K562 (cell line): ENCODE results near the gene PTRH2. TPM values are rescaled to one million over a fixed set of nuclear protein-coding genes. Genes with fewer than 3 reads are reported as not detected.

Experiments used
- ATAC-seq: fragments of 200-7000 bp; cut with Tn5 transposase; 3 replicates; pipeline ENCODE4 v1.9.1; 2020; ENCODE audit warnings: moderate library complexity
- BruUV-seq: library from RNA; stranded (reverse); fragments of 400-500 nt; replicated peaks from 2 replicates; lab custom pipeline; 2021; lab: Mats Ljungman, UMichigan
- CTCF ChIA-PET: fragments of 300-600 bp; formaldehyde crosslinking; extraction: SDS; loops from one replicate; lab custom pipeline; 2021; ENCODE audit warnings: low intra/inter-chr PET ratio; lab: Yijun Ruan, JAX
- POLR2A ChIA-PET: fragments of 300-600, 350-650 bp; sonication (Branson Sonifier 250); formaldehyde crosslinking; extraction: SDS; loops from one replicate; lab custom pipeline; 2021; ENCODE audit warnings: antibody characterized with exemption, inconsistent platforms; lab: Yijun Ruan, JAX
- DNase-seq, 4 experiments: peaks; one replicate each; pipeline versions ENCODE4 v3.0.0 to v3.0.0-alpha.2; 2011 to 2018; ENCODE audit warnings: low spot score in 3 of 4, mixed read lengths in 3 of 4; ENCODE audit errors: extremely low read depth in 1 of 4
- FAIRE-seq: peaks from 2 replicates; lab custom pipeline; 2011; peaks lifted over from hg19 to GRCh38; lab: Jason Lieb, UNC
- H2AFZ ChIP-seq: 2 replicates; pipeline ENCODE4 v1.6.0; 2011; ENCODE audit warnings: low read depth, low read length, control low read depth, inconsistent platforms
- H3K27ac ChIP-seq: fragments of 200-600 bp; 3 replicates; pipeline ENCODE4 v1.8.0; 2011; ENCODE audit warnings: low read depth, mild to moderate bottlenecking, control low read depth, inconsistent platforms, low read length, moderate library complexity, mixed read lengths; ENCODE audit errors: extremely low read depth
- H3K27me3 ChIP-seq, 2 experiments: fragments of 300-600 bp in 1 of 2; 2 replicates in 1 of 2; 3 replicates in 1 of 2; pipeline versions ENCODE4 v1.6.0 to v1.8.0; 2011; ENCODE audit warnings: inconsistent platforms in 2 of 2, low read length in 2 of 2, mild to moderate bottlenecking in 1 of 2, mixed read lengths in 1 of 2, moderate library complexity in 1 of 2; ENCODE audit not compliant: control insufficient read depth in 2 of 2, insufficient read depth in 2 of 2
- H3K36me3 ChIP-seq: fragments of 300-600 bp; 3 replicates; pipeline ENCODE4 v1.8.0; 2011; ENCODE audit warnings: mild to moderate bottlenecking, low read length, inconsistent platforms; ENCODE audit not compliant: control insufficient read depth, insufficient read depth
- H3K4me1 ChIP-seq, 2 experiments: fragments of 200-600 bp in 1 of 2; replicated peaks in 1 of 2; 2 replicates in 1 of 2; 3 replicates in 1 of 2; pipeline versions ENCODE4 v1.5.1 to v1.8.0; 2011; ENCODE audit warnings: inconsistent platforms in 2 of 2, low read length in 2 of 2, mild to moderate bottlenecking in 1 of 2, mixed read lengths in 1 of 2, moderate library complexity in 1 of 2; ENCODE audit not compliant: control insufficient read depth in 2 of 2, insufficient read depth in 2 of 2
- H3K4me2 ChIP-seq: 2 replicates; pipeline ENCODE4 v1.6.1; 2011; ENCODE audit warnings: low read length, control low read depth, inconsistent platforms, mixed read lengths; ENCODE audit not compliant: insufficient read depth
- H3K4me3 ChIP-seq: fragments of 200-600 bp; sonication (generic), shearing (Covaris generic); 2 replicates; pipeline ENCODE4 v1.5.1; 2016; ENCODE audit warnings: control low read depth, inconsistent platforms
- H3K79me2 ChIP-seq: fragments of 200-600 bp; 3 replicates; pipeline ENCODE4 v1.8.0; 2011; ENCODE audit warnings: low read length, inconsistent platforms; ENCODE audit not compliant: control insufficient read depth, insufficient read depth
- H3K9ac ChIP-seq, 2 experiments: 2 replicates each; pipeline versions ENCODE4 v1.6.0 to v1.6.1; 2011; ENCODE audit warnings: low read depth in 2 of 2, low read length in 2 of 2, control low read depth in 1 of 2, inconsistent platforms in 1 of 2, mild to moderate bottlenecking in 1 of 2, mixed read lengths in 1 of 2; ENCODE audit not compliant: insufficient read depth in 1 of 2
- H3K9me1 ChIP-seq: one replicate; pipeline ENCODE4 v1.6.0; 2011; ENCODE audit warnings: inconsistent platforms, mild to moderate bottlenecking, low read length, moderate library complexity; ENCODE audit not compliant: control insufficient read depth, insufficient read depth
- H3K9me3 ChIP-seq: replicated peaks from 2 replicates; pipeline ENCODE4 v1.5.1; 2011; ENCODE audit warnings: low read depth, low read length, inconsistent platforms; ENCODE audit not compliant: control insufficient read depth, insufficient read depth
- H4K20me1 ChIP-seq: replicated peaks from 2 replicates; pipeline ENCODE4 v1.6.1; 2011; ENCODE audit warnings: low read length, inconsistent platforms, mixed read lengths; ENCODE audit not compliant: control insufficient read depth, insufficient read depth
- BRF1 ChIP-seq: IDR thresholded peaks from 3 replicates; pipeline ENCODE4 v1.6.1; 2011; ENCODE audit warnings: borderline replicate concordance, mild to moderate bottlenecking; ENCODE audit not compliant: insufficient read length; ENCODE audit errors: extremely low read depth
- C11orf30 ChIP-seq: fragments of 450-650 bp; IDR thresholded peaks from 2 replicates; pipeline ENCODE4 v1.6.1; 2016; ENCODE audit warnings: low read depth, mild to moderate bottlenecking
- HDAC2 ChIP-seq: fragments of 450-650 bp; IDR thresholded peaks from 2 replicates; pipeline ENCODE4 v1.6.1; 2016; ENCODE audit warnings: mild to moderate bottlenecking
- HEY1 ChIP-seq: fragments of 250-450 bp; sonication (Bioruptor Pico); IDR thresholded peaks from 2 replicates; pipeline ENCODE4 v1.5.0; 2020; ENCODE audit warnings: mild to moderate bottlenecking, moderate library complexity, borderline replicate concordance
- KHSRP ChIP-seq: fragments of 450-650 bp; IDR thresholded peaks from 2 replicates; pipeline ENCODE4 v1.6.1; 2017
- MAFF ChIP-seq: IDR thresholded peaks from 2 replicates; pipeline ENCODE4 v1.6.1; 2012; ENCODE audit warnings: low read length, improper control_type of control experiment
- MAFG ChIP-seq: fragments of 450-650 bp; conservative IDR thresholded peaks from 2 replicates; pipeline ENCODE4 v1.6.1; 2016; ENCODE audit warnings: missing genetic modification characterization, missing compliant biosample characterization
- MAFK ChIP-seq: IDR thresholded peaks from 2 replicates; pipeline ENCODE4 v1.6.1; 2011; ENCODE audit warnings: low read length, improper control_type of control experiment
- PYGO2 ChIP-seq: fragments of 450-650 bp; IDR thresholded peaks from 2 replicates; pipeline ENCODE4 v1.6.1; 2016; ENCODE audit warnings: mild to moderate bottlenecking, missing genetic modification characterization, moderate library complexity, missing compliant biosample characterization
- RUNX1 ChIP-seq: sonication (generic); IDR thresholded peaks from 2 replicates; pipeline ENCODE4 v1.6.1; 2016; ENCODE audit warnings: antibody characterized with exemption, low read depth
- SNRNP70 ChIP-seq: fragments of 200-400 bp; formaldehyde crosslinking; optimal IDR thresholded peaks from 2 replicates; pipeline ENCODE3; 2017; ENCODE audit warnings: low read depth, low read length
- TGIF2 ChIP-seq: sonication (generic); formaldehyde crosslinking; IDR thresholded peaks from 2 replicates; pipeline ENCODE4 v1.8.1; 2022; ENCODE audit warnings: mild to moderate bottlenecking, missing genetic modification reagents, moderate library complexity
- ZNF274 ChIP-seq: IDR thresholded peaks from 2 replicates; pipeline ENCODE4 v1.6.1; 2011; ENCODE audit warnings: low read depth, mild to moderate bottlenecking, low read length, moderate library complexity, borderline replicate concordance
- ZNF316 ChIP-seq: fragments of 450-650 bp; IDR thresholded peaks from 2 replicates; pipeline ENCODE4 v1.6.1; 2016
- ZNF79 ChIP-seq: fragments of 250-450 bp; sonication (Bioruptor Pico); IDR thresholded peaks from 2 replicates; pipeline ENCODE4 v1.4.0; 2020; ENCODE audit warnings: low read depth, mild to moderate bottlenecking, moderate library complexity
- WGBS: fragments of 100-300 bp; shearing (Covaris generic); methylation state at CpG from one replicate; pipeline ENCODE4 v1.1.6; 2016; ENCODE audit warnings: low coverage, mixed read lengths; ENCODE audit not compliant: insufficient coverage; ENCODE audit errors: missing lambda C conversion rate; 5-methylcytosine and 5-hydroxymethylcytosine counted together
- in situ Hi-C: fragments of 300-500 bp; cut with MboI; formaldehyde crosslinking; loops from 4 replicates; pipeline ENCODE4 v1.15.0; 2018; ENCODE audit warnings: inconsistent platforms, mixed read lengths
- intact Hi-C: fragments of 100-400 bp; cut with micrococcal nuclease; formaldehyde crosslinking; loops from 2 replicates; pipeline ENCODE4 v1.14.2; 2022
- polyA plus RNA-seq, 8 experiments: library from polyadenylated mRNA; depleted of rRNA in 4 of 8; stranded (reverse) in 5 of 8; unstranded in 3 of 8; fragments of >200 nt; fragmentation: Nextera tagmentation in 2 of 8; fragmentation: Illumina TruSeq in 1 of 8; extraction: Ambion mirVana in 2 of 8; extraction: Trizol in 1 of 8; gene quantifications; 2 replicates each; pipeline versions ENCODE4 v1.2.1 to v1.2.3, GENCODE V29; 2011 to 2014; ENCODE audit warnings: inconsistent platforms in 1 of 8, missing spikeins in 1 of 8
- total RNA-seq, 7 experiments: library from RNA; depleted of rRNA in 6 of 7; stranded (reverse); fragments of >200 nt in 6 of 7; fragmentation: Illumina TruSeq in 2 of 7; extraction: Trizol in 2 of 7; gene quantifications; 2 replicates each; pipeline versions ENCODE4 v1.2.1 to v1.2.3, GENCODE V29; 2011 to 2021; ENCODE audit warnings: low replicate concordance in 1 of 7
- TF ChIP-seq, protein P1 (sequence below): fragments of 250-450 bp; sonication (Bioruptor Pico); IDR thresholded peaks from 2 replicates; pipeline ENCODE4 v1.4.0; 2020
- TF ChIP-seq, protein P2 (sequence below): fragments of 250-450 bp; sonication (Bioruptor Pico); IDR thresholded peaks from 2 replicates; pipeline ENCODE4 v1.8.0; 2021; ENCODE audit warnings: mild to moderate bottlenecking, moderate library complexity
- TF ChIP-seq, protein P3 (sequence below): fragments of 450-650 bp; IDR thresholded peaks from 2 replicates; pipeline ENCODE4 v1.6.1; 2016; ENCODE audit warnings: antibody characterized with exemption

Gene PTRH2
- total and polyA plus RNA-seq, 9 of the 15 experiments (the other 6 are each of a cell fraction or from before 2014, with no cell fraction given): 53.1 to 210 (median 126) TPM

DNA sequence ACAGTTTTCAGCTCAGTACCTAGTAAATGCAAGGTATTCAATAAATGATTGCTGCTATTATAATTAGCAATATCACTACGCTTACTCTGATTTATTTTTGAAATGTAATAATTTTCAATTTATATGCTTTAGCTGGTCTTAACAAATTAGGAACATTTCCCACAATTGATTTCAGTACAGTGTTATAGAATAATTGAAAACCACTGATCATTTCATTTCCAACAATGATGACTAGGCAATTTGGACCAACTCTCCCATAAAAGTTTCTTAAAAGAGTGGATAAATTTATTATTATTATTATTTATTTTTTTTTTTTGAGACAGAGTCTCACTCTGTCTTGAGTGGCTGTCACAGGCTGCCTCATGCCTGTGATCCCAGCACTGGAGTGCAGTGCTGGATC lies 41.4 kb upstream of the PTRH2 start:
- Histone ChIP-seq H3K36me3 (peaks cover 6% of the 10 kb centered on the region), H3K4me1 (no peaks in the 10 kb centered on the region; a peak in 1 of 5 replicates), H3K9me1 (no peaks in the 10 kb centered on the region), H3K9me3 (no peaks in the 10 kb centered on the region), H3K9ac (no peak overlapping the region), H2AFZ (no peak overlapping the region), H4K20me1 (no peaks in the 10 kb centered on the region), H3K79me2 (no peaks in the 10 kb centered on the region; the same call in 2 of the 3 replicates), H3K4me3 (no peak overlapping the region), H3K27me3 (no peaks in the 10 kb centered on the region), H3K27ac (no peak overlapping the region), H3K4me2 (no peak overlapping the region)
- intact Hi-C loops (loop anchor here (10.0 kb wide), 1 partner anchor 224 kb away; no protein-coding TSS in a partner anchor), in situ Hi-C loops (loop anchor here (5.0 kb wide), 1 partner anchor 289 kb away; no protein-coding TSS in a partner anchor)
- POLR2A ChIA-PET: interaction anchor here (0.6 to 1.5 kb wide), 4 partner anchors 16 to 111 kb away, joined by 3 to 5 read pairs (median 4); no protein-coding TSS in a partner anchor
- BruUV-seq: no TSS peak
- CTCF ChIA-PET: interaction anchor here (3.6 kb wide), 1 partner anchor 111 kb away, joined by 21 read pairs; no protein-coding TSS in a partner anchor
- peak; percentile 39; the same call in 1 of the 2 replicates for TF ChIP-seq MAFK
- TF ChIP-seq ZNF316: peak; percentile 86
- no peak for TF ChIP-seq RUNX1
- no peak for TF ChIP-seq TGIF2 (CRISPR knock-in tag)
- no peak for TF ChIP-seq BRF1
- TF ChIP-seq HEY1 (CRISPR knock-in tag): no peak
- TF ChIP-seq KHSRP: no peak
- TF ChIP-seq ZNF274: no peak
- peak; percentile 71 for TF ChIP-seq C11orf30
- TF ChIP-seq, protein P1, sequence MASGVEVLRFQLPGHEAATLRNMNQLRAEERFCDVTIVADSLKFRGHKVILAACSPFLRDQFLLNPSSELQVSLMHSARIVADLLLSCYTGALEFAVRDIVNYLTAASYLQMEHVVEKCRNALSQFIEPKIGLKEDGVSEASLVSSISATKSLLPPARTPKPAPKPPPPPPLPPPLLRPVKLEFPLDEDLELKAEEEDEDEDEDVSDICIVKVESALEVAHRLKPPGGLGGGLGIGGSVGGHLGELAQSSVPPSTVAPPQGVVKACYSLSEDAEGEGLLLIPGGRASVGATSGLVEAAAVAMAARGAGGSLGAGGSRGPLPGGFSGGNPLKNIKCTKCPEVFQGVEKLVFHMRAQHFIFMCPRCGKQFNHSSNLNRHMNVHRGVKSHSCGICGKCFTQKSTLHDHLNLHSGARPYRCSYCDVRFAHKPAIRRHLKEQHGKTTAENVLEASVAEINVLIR (CRISPR knock-in tag): no peak
- TF ChIP-seq MAFG (tag): peak; percentile 31; the same call in 1 of the 2 replicates
- TF ChIP-seq PYGO2: no peak
- TF ChIP-seq ZNF79 (CRISPR knock-in tag): no peak
- TF ChIP-seq SNRNP70: no peak
- TF ChIP-seq, protein P2, sequence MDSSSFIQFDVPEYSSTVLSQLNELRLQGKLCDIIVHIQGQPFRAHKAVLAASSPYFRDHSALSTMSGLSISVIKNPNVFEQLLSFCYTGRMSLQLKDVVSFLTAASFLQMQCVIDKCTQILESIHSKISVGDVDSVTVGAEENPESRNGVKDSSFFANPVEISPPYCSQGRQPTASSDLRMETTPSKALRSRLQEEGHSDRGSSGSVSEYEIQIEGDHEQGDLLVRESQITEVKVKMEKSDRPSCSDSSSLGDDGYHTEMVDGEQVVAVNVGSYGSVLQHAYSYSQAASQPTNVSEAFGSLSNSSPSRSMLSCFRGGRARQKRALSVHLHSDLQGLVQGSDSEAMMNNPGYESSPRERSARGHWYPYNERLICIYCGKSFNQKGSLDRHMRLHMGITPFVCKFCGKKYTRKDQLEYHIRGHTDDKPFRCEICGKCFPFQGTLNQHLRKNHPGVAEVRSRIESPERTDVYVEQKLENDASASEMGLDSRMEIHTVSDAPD (CRISPR knock-in tag): no peak
- TF ChIP-seq, protein P3, sequence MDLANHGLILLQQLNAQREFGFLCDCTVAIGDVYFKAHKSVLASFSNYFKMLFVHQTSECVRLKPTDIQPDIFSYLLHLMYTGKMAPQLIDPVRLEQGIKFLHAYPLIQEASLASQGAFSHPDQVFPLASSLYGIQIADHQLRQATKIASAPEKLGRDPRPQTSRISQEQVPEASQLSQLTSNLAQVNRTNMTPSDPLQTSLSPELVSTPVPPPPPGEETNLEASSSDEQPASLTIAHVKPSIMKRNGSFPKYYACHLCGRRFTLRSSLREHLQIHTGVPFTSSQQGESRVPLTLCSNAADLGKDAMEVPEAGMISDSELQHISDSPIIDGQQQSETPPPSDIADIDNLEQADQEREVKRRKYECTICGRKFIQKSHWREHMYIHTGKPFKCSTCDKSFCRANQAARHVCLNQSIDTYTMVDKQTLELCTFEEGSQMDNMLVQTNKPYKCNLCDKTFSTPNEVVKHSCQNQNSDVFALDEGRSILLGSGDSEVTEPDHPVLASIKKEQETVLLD: no peak
- TF ChIP-seq HDAC2: no peak
- 0 out of 2 replicates have a peak, but pooled peaks have one; percentile 17 for TF ChIP-seq MAFF
- DNase-seq: no peak
- ATAC-seq: no peak
- 96% methylated on average over 1 of the region's 1 CpG for WGBS
- no peak for FAIRE-seq
